HG02938 (cell line): ENCODE data around the gene SEC14L1.

Source experiments
- ATAC-seq: cut with Tn5 transposase; IDR thresholded peaks from one replicate; pipeline ENCODE4 v1.9.1; 2021; ENCODE audit warnings: mild to moderate bottlenecking, moderate library complexity; ENCODE audit not compliant: unreplicated experiment

Gene SEC14L1

GRCh38 chr17:77188084-77189066 is 47.6 kb downstream of the SEC14L1 start:
- no peak for ATAC-seq

DNA sequence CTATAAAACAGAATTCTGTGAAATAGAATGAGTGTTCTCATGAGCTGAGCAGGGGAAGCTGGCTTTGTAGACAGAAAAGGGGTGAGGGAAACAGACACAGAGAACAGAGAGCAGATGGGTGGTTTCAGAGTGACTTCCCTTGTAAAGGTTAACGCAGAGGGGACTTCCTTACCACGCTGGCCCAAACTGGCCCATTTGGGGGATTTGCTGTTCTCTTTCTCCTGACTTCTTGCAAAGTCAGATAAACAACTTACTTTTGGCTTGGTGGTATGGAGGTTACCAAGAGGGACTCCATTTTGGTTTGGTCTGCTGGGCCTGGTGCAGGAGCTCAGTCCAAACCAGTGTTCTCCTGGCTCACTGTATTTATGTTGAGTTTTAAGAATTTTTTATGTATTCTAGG is 48.4 kb downstream of the SEC14L1 start:
- peak; percentile 72 for ATAC-seq

GRCh38 chr17:77190576-77190975 is 49.8 kb downstream of the SEC14L1 start:
- no peak for ATAC-seq

GRCh38 chr17:77191244-77191643 is 50.5 kb downstream of the SEC14L1 start:
- ATAC-seq, result no peak

GRCh38 chr17:77193653-77194052 is 52.9 kb downstream of the SEC14L1 start:
- ATAC-seq, result no peak

GRCh38 chr17:77194179-77194578 is 53.4 kb downstream of the SEC14L1 start:
- no peak for ATAC-seq

GRCh38 chr17:77196251-77196650 is 55.5 kb downstream of the SEC14L1 start:
- no peak for ATAC-seq

DNA sequence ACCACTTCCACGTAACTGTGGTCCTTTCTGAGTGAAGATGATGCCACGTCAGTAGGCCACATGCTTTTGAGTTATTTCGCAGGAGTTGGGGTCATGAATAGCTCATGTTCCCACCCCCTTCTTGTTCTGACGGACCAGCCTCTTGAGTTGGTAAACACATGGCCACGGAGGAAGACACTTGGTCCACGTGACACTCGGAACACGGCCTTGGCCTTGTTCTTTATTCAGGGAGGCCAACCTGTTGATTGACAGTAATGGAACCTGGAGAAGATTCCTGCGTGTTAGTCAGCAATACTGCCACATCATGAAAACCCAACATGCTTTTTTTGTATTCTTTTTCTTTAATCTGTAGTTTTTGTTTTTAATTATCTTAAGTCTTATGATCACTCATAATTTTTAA is 56.3 kb downstream of the SEC14L1 start:
- ATAC-seq, result no peak

- no peak for ATAC-seq
Observed at GRCh38 chr17:77200711-77201110, 59.9 kb downstream of the SEC14L1 start.

DNA sequence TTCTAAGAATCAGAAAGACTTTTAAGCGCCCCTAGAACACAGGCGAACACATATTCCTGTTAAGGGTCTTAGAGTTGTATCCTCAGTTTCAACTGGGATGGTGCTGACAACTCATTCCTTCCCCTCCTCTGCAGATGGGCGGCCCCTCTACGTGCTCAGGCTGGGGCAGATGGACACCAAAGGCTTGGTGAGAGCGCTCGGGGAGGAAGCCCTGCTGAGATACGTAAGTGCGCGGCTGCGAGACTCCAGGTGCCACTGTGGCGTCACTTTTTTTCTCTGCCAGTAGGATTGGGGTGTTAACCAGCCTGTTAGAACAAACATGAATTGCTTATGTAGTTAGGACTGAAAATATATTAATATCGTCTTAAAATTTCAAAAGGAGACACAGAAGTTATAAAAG is 62.7 kb downstream of the SEC14L1 start:
- no peak for ATAC-seq

- ATAC-seq, result no peak
Observed at GRCh38 chr17:77203846-77204245, 63.1 kb downstream of the SEC14L1 start.

GRCh38 chr17:77204536-77204935 is 63.8 kb downstream of the SEC14L1 start:
- ATAC-seq, result no peak

GRCh38 chr17:77205396-77206125 is 64.8 kb downstream of the SEC14L1 start:
- no peak for ATAC-seq

DNA sequence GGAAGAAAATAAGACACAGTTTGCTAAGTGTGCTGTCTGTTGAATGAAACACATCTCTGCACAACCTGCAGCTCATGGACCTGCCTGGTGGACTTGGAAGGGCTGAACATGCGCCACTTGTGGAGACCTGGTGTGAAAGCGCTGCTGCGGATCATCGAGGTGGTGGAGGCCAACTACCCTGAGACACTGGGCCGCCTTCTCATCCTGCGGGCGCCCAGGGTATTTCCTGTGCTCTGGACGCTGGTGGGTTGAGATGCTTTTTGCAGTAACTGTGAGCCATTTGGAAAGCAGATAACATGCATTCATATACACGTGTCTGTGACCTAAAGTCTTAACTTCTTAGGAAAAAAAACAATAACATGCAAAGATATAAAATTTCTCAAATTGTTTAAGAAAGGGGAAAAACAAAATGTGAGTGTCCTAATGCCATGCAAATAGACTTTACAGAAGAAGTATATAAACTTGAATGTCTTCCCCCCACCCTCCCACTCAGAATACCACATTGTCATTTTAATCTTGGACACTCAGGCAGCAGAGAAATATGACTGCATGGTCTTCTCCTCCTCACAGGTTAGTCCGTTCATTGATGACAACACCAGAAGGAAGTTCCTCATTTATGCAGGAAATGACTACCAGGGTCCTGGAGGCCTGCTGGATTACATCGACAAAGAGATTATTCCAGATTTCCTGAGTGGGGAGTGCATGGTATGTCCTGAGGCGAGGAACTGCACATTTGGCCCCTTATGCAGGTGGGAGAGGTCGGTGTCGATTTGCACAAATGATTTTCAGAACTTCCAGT is 65.6 kb downstream of the SEC14L1 start:
- no peak for ATAC-seq

- no peak for ATAC-seq
Observed at GRCh38 chr17:77207689-77208216, 67.0 kb downstream of the SEC14L1 start.

GRCh38 chr17:77208217-77208808 is 67.5 kb downstream of the SEC14L1 start:
- ATAC-seq, result no peak

DNA sequence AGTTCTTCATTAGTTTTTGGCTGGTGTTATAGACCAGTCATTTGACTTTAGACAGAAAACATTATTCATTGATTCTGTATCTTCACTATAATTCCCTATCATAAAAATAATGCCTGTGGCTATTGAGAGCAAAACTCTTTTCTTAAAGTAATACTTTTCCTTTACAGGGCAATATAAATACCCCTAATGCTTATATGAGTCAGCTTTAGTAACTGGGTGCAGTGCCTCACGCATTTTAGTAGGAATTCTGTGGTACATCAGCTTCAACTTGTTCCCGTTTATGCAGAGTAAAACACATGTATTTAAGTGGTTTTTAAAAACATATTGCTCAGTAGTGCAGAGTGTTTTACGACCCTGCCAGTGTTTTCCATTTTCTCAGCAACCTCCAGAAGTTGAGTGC is 68.1 kb downstream of the SEC14L1 start:
- ATAC-seq, result no peak

DNA sequence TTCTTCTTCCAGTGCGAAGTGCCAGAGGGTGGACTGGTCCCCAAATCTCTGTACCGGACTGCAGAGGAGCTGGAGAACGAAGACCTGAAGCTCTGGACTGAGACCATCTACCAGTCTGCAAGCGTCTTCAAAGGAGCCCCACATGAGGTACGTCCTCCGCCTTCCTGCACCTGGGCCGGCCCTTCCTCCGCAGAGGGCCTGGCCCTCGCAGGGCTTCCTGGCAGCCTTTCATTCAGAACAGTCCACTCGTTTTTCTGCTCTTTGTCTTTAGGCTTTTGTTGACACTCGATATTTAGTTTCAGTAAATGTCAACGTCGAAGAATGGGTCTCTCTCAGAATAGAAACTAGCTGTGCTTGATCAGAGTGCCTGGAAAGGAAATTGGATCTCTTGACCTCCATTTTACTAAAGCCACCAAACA is 68.6 kb downstream of the SEC14L1 start:
- ATAC-seq, result no peak

DNA sequence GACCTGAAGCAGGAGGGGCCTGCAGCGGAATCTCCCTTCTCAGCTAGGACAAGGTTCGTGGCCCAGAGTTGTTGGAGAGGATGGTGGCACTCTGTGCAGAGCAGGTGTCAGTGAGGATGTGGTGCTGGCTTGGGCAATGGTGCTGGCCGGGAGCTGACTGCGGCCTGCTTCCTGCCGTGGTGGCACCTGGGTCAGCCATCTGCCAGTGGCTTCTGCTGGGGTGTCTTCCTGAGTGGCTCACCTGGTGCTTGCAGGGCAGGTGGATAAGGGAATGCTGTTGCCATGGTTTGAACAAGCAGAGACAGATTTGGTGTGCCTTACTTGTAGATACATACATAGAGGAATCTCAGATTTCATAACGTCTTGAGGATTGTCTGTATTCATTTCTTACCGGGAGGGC is 69.6 kb downstream of the SEC14L1 start:
- no peak for ATAC-seq

DNA sequence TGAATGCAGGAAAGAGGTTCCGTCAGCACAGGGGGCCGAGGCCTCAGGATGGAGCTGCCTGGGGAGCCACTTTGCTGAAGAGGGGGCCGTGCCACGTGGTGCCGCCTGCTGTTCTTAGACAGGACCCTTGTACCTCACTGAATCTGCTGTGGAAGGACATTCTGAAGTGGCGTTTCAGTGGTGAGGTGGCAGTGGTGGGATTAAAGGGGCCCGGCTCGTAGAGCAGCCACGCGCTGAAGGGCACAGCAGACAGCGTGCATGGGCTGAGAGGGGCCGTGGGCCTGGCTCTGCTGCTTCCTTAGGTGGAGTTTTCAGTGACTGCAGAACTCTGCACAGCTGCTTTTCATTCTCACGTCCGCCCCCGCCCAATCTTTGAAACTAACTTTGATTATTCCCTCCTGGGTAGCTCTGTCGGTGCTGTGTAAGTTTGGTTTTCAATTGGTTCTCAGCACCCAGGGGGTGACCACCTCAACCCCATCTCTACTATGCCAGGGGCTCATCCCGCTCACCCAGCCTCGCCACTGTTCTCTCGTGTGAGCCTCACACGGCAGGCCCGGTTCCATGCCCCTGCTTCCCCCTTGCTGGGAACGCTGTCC is 70.3 kb downstream of the SEC14L1 start:
- ATAC-seq, result no peak
